DMS114 treated with DMSO at 0.1 percent for 48 hours (cell line): Measurements from ENCODE around the gene FOSL2.

Experiments used
- DNase-seq: peaks from one replicate; lab custom pipeline; 2025; ENCODE audit not compliant: unreplicated experiment; lab: John Stamatoyannopoulos, UW

FOSL2 gene

GRCh38 chr2:28392297-28393113, at the start of gene FOSL2:
TSS of gene FOSL2 (plus strand) at chr2:28392858. CDS start at chr2:28393721, 863 bp downstream.
- peak; percentile 87 for DNase-seq

GRCh38 chr2:28343184-28343942, 49.3 kb upstream of the FOSL2 start:
- DNase-seq = no peak

GRCh38 chr2:28343971-28344715, 48.5 kb upstream of the FOSL2 start:
- DNase-seq = no peak

- DNase-seq = no peak
These were observed 47.8 kb upstream of the FOSL2 start for GRCh38 chr2:28344756-28345373.

DNA sequence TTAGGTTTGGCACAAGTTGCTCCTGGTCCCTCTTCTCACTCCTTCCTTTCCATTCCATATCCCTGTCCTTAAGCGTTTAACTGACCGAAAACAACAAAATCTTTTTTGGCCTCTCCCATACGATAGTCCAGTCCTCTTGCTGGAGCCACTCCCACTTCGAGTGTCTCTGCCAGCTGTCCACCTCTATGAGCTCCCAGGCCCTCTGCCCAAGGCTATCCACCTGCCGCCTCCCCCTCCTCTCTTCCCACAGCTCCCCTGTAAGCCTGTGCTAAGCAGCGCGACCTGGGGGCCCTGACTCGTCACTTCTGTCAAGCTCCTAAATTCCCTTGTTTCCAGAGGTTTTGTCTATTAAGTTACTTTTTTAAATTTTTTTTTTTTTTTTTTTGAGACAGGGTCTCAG, 47.0 kb upstream of the FOSL2 start:
- DNase-seq = no peak

GRCh38 chr2:28346587-28346986, 46.1 kb upstream of the FOSL2 start:
- DNase-seq = no peak

- no peak for DNase-seq
These were observed 45.5 kb upstream of the FOSL2 start for GRCh38 chr2:28347193-28347592.

DNA sequence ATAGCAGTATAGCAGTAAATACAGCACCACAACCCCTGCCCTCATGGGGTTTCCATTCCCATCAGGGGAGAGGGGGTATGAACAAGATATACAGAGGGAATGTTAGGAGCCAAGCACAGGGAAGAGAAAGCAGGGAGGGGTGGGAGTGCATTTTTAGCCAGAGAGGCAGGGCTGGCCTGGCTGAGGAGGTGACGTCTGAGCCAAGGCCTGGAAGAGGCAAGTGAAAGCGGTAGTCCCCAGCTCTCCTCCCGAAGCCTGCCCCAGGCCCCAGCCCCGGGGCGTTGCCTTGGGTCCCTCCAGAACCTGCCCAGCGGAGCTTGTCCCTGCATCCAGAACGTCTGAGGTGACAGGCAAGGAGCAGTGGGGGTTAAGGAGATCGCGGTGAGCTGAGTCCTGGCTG, 45.1 kb upstream of the FOSL2 start:
- no peak for DNase-seq

- DNase-seq = no peak
These were observed 44.5 kb upstream of the FOSL2 start for GRCh38 chr2:28348149-28348567.

DNA sequence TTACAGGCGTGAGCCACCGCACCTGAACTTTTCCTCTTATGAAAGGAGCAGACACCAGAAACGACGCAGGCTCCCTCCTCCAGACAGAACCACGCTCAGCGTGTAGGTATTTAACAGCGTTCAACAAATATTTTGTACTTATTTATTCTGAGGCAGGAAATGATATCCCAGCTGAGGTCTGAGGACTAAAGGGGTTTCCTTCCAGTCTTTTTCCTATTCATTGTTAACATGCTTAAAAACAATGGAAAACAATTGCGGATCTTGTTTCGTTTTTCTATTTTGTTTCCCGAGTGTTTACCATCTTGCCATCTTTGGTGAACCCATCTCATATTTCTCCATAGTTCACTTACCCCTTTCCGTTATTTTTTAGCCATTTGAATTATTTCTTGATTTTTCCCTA, 43.7 kb upstream of the FOSL2 start:
- no peak for DNase-seq

- no peak for DNase-seq
These were observed 43.0 kb upstream of the FOSL2 start for GRCh38 chr2:28349546-28350165.

DNA sequence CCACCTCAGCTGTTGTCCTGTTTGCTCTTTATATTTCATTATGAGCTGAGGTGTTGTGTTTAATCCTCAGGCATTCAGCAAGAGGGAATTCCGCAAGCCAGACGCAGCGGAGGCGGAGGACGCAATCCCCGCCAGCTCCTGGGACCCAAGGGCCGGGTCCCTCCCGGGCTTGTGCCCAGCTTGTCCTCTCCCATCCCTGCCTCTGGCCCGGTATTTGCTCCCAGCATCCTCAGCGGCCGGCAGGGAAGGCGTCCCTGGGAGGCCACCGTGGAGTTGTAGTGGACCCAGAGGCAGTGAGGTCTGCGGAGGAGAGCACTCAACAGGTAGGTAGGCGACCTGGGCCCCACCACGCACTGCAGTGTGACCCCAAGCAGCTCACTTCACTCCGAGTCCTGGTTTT, 42.5 kb upstream of the FOSL2 start:
- DNase-seq = no peak

- DNase-seq = no peak
These were observed 41.8 kb upstream of the FOSL2 start for GRCh38 chr2:28350791-28351285.

DNA sequence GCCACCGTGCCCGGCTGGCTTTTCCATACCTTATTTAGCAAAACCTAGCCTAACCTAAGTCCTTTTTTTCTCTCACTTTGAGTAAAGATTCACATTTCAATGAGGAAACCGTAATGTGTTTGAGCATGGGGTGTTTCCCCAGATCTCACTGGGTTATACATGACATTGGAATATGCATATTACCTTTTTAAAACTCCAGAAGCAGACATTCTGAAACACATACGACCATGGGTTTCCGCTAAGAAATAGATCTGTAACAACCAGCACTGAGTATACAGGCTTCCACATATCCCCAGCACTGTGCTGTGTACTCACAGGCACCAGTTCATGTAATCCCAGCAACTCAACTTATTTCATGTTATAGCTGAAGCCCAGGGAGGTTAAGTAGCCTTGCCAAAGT, 41.0 kb upstream of the FOSL2 start:
- DNase-seq = no peak

GRCh38 chr2:28352104-28352503, 40.6 kb upstream of the FOSL2 start:
- no peak for DNase-seq

DNA sequence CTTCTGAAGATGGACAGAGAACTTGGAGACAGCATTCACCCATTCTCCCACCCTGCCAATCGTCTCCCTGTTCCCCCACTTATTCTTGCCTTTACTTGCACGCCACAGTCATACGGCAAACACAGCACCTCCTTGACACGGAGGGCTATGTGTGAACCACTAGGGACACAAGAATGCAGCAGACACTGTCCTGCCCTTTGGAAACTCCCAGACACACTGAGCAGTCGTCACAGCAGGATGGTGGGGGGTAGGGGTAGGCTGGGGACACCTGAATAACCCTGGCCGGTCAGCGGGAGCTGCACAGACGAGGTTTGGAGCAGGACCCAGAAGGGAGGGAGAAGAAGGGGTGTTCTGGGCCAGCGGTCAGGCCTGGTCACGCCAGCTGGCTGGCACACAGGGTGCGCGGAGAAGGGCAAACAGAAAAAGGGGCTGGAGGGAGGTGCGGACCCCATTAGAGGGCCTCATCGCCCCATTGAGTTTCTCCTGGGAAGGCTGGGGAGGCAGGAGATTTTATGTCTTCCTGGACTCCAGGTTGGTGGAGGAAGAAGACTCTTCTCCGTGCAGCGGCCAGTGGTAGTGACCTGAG, 40.0 kb upstream of the FOSL2 start:
- no peak for DNase-seq

GRCh38 chr2:28354920-28355520, 37.6 kb upstream of the FOSL2 start:
- DNase-seq = no peak

DNA sequence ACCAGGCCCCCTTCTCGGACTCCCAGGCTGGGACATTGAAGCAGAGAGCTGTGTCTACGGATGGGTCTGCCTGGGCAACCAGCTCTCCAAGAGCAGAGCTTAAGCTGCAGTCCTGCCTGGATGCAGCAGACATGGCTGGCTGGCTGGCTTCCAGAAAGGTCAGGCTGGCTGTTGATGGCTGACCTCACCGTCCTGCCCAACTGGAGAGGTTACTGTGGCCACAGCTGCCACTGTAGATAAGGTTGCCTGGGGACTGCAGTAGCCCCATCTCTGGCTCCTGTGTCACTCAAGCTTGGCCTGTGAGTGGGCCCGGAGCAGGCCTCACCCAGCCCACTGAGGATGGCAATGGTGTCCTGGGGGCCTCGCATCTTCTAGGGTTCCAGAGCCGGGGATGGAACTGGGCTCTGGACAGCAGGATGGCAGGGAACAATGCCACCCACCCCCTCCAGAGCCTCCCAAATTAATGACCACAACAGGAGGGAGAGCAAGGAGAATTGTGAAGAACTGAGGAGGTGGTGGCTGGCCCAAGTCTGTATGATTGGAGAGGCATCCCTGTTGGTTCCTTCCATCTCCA, 37.0 kb upstream of the FOSL2 start:
- no peak for DNase-seq

GRCh38 chr2:28356095-28356911, 36.4 kb upstream of the FOSL2 start:
- no peak for DNase-seq
